Liver (tissue), 9 donors: ENCODE data around the gene NOS1AP. TPM values are rescaled to one million over a fixed set of nuclear protein-coding genes. Genes with fewer than 3 reads are reported as not detected.

Source experiments
- DNase-seq: peaks from one replicate; pipeline ENCODE4 v3.0.0-alpha.2; 2017; ENCODE audit warnings: low spot score
- H3K27ac ChIP-seq, 2 donors: one replicate each; pipeline ENCODE4 v1.7.0; 2013; ENCODE audit warnings: inconsistent platforms in 2 of 2, low read length in 2 of 2, control low read depth in 1 of 2, low read depth in 1 of 2, mild to moderate bottlenecking in 1 of 2
- H3K27me3 ChIP-seq, 4 donors: one replicate each; pipeline versions ENCODE4 v1.6.1 to v1.7.0; 2013; ENCODE audit warnings: low read length in 3 of 4, inconsistent platforms in 1 of 4, mild to moderate bottlenecking in 1 of 4, moderate library complexity in 1 of 4; ENCODE audit not compliant: control insufficient read depth in 4 of 4, insufficient read depth in 4 of 4
- H3K36me3 ChIP-seq, 4 donors: one replicate each; pipeline versions ENCODE4 v1.6.1 to v1.7.0; 2013; ENCODE audit warnings: low read length in 3 of 4, mild to moderate bottlenecking in 3 of 4, low read depth in 1 of 4, moderate library complexity in 1 of 4; ENCODE audit not compliant: control insufficient read depth in 4 of 4, insufficient read depth in 3 of 4
- H3K4me1 ChIP-seq, 4 donors: one replicate each; pipeline versions ENCODE4 v1.6.1 to v1.7.0; 2013; ENCODE audit warnings: low read length in 3 of 4, mild to moderate bottlenecking in 3 of 4, moderate library complexity in 1 of 4; ENCODE audit not compliant: control insufficient read depth in 4 of 4, insufficient read depth in 4 of 4
- H3K4me3 ChIP-seq, 3 donors: one replicate each; pipeline versions ENCODE4 v1.6.1 to v1.7.0; 2013; ENCODE audit warnings: low read length in 3 of 3, control low read depth in 1 of 3, low read depth in 1 of 3, mild to moderate bottlenecking in 1 of 3
- H3K9ac ChIP-seq, 2 donors: one replicate each; pipeline ENCODE4 v1.7.0; 2013; ENCODE audit warnings: low read length in 2 of 2, mild to moderate bottlenecking in 2 of 2, moderate library complexity in 2 of 2, control low read depth in 1 of 2, low read depth in 1 of 2
- H3K9me3 ChIP-seq, 4 donors: one replicate each; pipeline versions ENCODE4 v1.6.1 to v1.7.0; 2013; ENCODE audit warnings: low read length in 3 of 4; ENCODE audit not compliant: control insufficient read depth in 4 of 4
- ATF3 ChIP-seq: IDR thresholded peaks from 2 replicates; pipeline ENCODE4 v1.6.1; 2016; ENCODE audit warnings: antibody characterized with exemption
- CTCF ChIP-seq: fragments of 150-350 bp; IDR thresholded peaks from 2 replicates; pipeline ENCODE4 v1.5.1; 2017; ENCODE audit warnings: improper control_type of control experiment, low read depth, low read length; ENCODE audit not compliant: missing input control
- EGR1 ChIP-seq, 2 donors: IDR thresholded peaks; 2 replicates each; pipeline ENCODE4 v1.6.1; 2016 to 2018; ENCODE audit warnings: antibody characterized with exemption in 2 of 2, low read depth in 2 of 2
- FOXA1 ChIP-seq: IDR thresholded peaks from 2 replicates; pipeline ENCODE4 v1.6.1; 2016; ENCODE audit warnings: antibody characterized with exemption
- FOXA2 ChIP-seq: IDR thresholded peaks from 2 replicates; pipeline ENCODE4 v1.6.1; 2016; ENCODE audit warnings: antibody characterized with exemption
- GABPA ChIP-seq, 2 donors: IDR thresholded peaks in 1 of 2; conservative IDR thresholded peaks in 1 of 2; 2 replicates each; pipeline ENCODE4 v1.6.1; 2016; ENCODE audit warnings: antibody characterized with exemption in 2 of 2, mild to moderate bottlenecking in 1 of 2, moderate library complexity in 1 of 2
- HNF4A ChIP-seq, 2 donors: conservative IDR thresholded peaks; 2 replicates each; pipeline ENCODE4 v1.6.1; 2016; ENCODE audit warnings: antibody characterized with exemption in 2 of 2, mild to moderate bottlenecking in 2 of 2
- HNF4G ChIP-seq: IDR thresholded peaks from 2 replicates; pipeline ENCODE4 v1.6.1; 2016; ENCODE audit warnings: antibody characterized with exemption
- JUND ChIP-seq, 2 donors: IDR thresholded peaks; 2 replicates each; pipeline ENCODE4 v1.6.1; 2016; ENCODE audit warnings: antibody characterized with exemption in 2 of 2
- MAX ChIP-seq: IDR thresholded peaks from 2 replicates; pipeline ENCODE4 v1.6.1; 2016; ENCODE audit warnings: antibody characterized with exemption
- NR2F2 ChIP-seq: IDR thresholded peaks from 2 replicates; pipeline ENCODE4 v1.6.1; 2016; ENCODE audit warnings: antibody characterized with exemption
- RAD21 ChIP-seq, 2 donors: IDR thresholded peaks; 2 replicates each; pipeline ENCODE4 v1.6.1; 2016; ENCODE audit warnings: antibody characterized with exemption in 2 of 2, mild to moderate bottlenecking in 2 of 2
- RXRA ChIP-seq, 2 donors: IDR thresholded peaks; 2 replicates each; pipeline ENCODE4 v1.6.1; 2017 to 2018; ENCODE audit warnings: antibody characterized with exemption in 2 of 2, mild to moderate bottlenecking in 1 of 2
- SP1 ChIP-seq: IDR thresholded peaks from 2 replicates; pipeline ENCODE4 v1.6.1; 2018; ENCODE audit warnings: antibody characterized with exemption, mild to moderate bottlenecking
- TAF1 ChIP-seq: conservative IDR thresholded peaks from 2 replicates; pipeline ENCODE4 v1.6.1; 2016; ENCODE audit warnings: antibody characterized with exemption, mild to moderate bottlenecking
- YY1 ChIP-seq: IDR thresholded peaks from 2 replicates; pipeline ENCODE4 v1.6.1; 2016; ENCODE audit warnings: antibody characterized with exemption, mild to moderate bottlenecking
- ZBTB33 ChIP-seq: IDR thresholded peaks from 2 replicates; pipeline ENCODE4 v1.6.1; 2016; ENCODE audit warnings: antibody characterized with exemption
- WGBS: extraction: QIAGEN DNeasy Blood & Tissue Kit; methylation state at CpG from one replicate; pipeline ENCODE4 v1.1.7; 2013; 5-methylcytosine and 5-hydroxymethylcytosine counted together
- polyA plus RNA-seq, 2 donors: library from polyadenylated mRNA; stranded (reverse) in 1 of 2; unstranded in 1 of 2; fragments of 200-250 nt in 1 of 2; fragments of >200 nt in 1 of 2; fragmentation: Nextera tagmentation in 1 of 2; extraction: Ambion mirVana in 1 of 2; gene quantifications; one replicate each; pipeline versions ENCODE4 v1.2.1 to v1.2.3, GENCODE V29; 2013 to 2015
- total RNA-seq, 2 donors: library from RNA; depleted of rRNA; stranded (reverse); fragments of >200 nt; gene quantifications; one replicate each; pipeline ENCODE4 v1.2.3, GENCODE V29; 2014
- donor health status: healthy.
- donor health status: healthy.
- donor health status: healthy.
- donor health status: healthy.
- donor health status: healthy.

The NOS1AP gene
- total and polyA plus RNA-seq, 4 donors: 1.4 to 13.0 (median 4.5) TPM

- Histone ChIP-seq H3K9me3 (no peaks in the 10 kb centered on the region), H3K9ac (no peak overlapping the region), H3K27me3 (no peaks in the 10 kb centered on the region), H3K36me3 (no peaks in the 10 kb centered on the region), H3K4me3 (no peak overlapping the region), H3K27ac (no peak overlapping the region), H3K4me1 (peaks cover 6 to 25% (median 18%) of the 10 kb centered on the region in 4 donors)
- TF ChIP-seq ATF3: no peak
- no peak for TF ChIP-seq NR2F2
- no peak for TF ChIP-seq JUND (IDR thresholded peaks at IDR 0.05)
- no peak for TF ChIP-seq ZBTB33
- TF ChIP-seq GABPA (IDR thresholded peaks at IDR 0.05 in 1 of 2, conservative IDR thresholded peaks at IDR 0.05 in 1 of 2): no peak
- no peak for TF ChIP-seq YY1
- TF ChIP-seq RAD21 (IDR thresholded peaks at IDR 0.05): no peak
- TF ChIP-seq TAF1: no peak
- TF ChIP-seq RXRA (IDR thresholded peaks at IDR 0.05): no peak
- TF ChIP-seq SP1: no peak
- TF ChIP-seq CTCF: no peak
- no peak for TF ChIP-seq FOXA1
- 85% methylated on average over 2 of the region's 2 CpGs for WGBS
- no peak for DNase-seq
Observed at GRCh38 chr1:162250004-162250730, 180.7 kb downstream of the NOS1AP start.

- Histone ChIP-seq H3K9me3 (no peaks in the 10 kb centered on the region), H3K9ac (no peak overlapping the region), H3K27ac (no peak overlapping the region), H3K27me3 (no peaks in the 10 kb centered on the region), H3K4me3 (no peak overlapping the region), H3K36me3 (no peaks in the 10 kb centered on the region), H3K4me1 (peaks cover 6 to 23% (median 18%) of the 10 kb centered on the region in 4 donors)
- TF ChIP-seq ZBTB33: no peak
- TF ChIP-seq TAF1: no peak
- no peak for TF ChIP-seq MAX
- TF ChIP-seq GABPA (IDR thresholded peaks at IDR 0.05 in 1 of 2, conservative IDR thresholded peaks at IDR 0.05 in 1 of 2): no peak
- no peak for TF ChIP-seq FOXA2
- TF ChIP-seq ATF3: no peak
- TF ChIP-seq RXRA (IDR thresholded peaks at IDR 0.05): no peak
- TF ChIP-seq HNF4A (conservative IDR thresholded peaks at IDR 0.05): no peak
- TF ChIP-seq RAD21 (IDR thresholded peaks at IDR 0.05): no peak
- no peak for TF ChIP-seq EGR1 (IDR thresholded peaks at IDR 0.05; ENCODE audit: low read depth in 2 of 2)
- no peak for TF ChIP-seq SP1
- no peak for TF ChIP-seq CTCF
- no peak for TF ChIP-seq JUND (IDR thresholded peaks at IDR 0.05)
- TF ChIP-seq FOXA1: no peak
- no peak for TF ChIP-seq NR2F2
- no peak for TF ChIP-seq HNF4G
- TF ChIP-seq YY1: no peak
- 95% methylated on average over 2 of the region's 2 CpGs for WGBS
- DNase-seq: no peak
Observed at GRCh38 chr1:162251102-162251501, 181.6 kb downstream of the NOS1AP start.
